HL-60 (cell line): ENCODE data around the gene CRABP2.

Experiments used
- GABPA ChIP-seq: IDR thresholded peaks from 2 replicates; pipeline ENCODE4 v1.6.1; 2012; ENCODE audit warnings: low read depth
- POLR2AphosphoS5 ChIP-seq: IDR thresholded peaks from 2 replicates; pipeline ENCODE4 v1.6.1; 2012; ENCODE audit warnings: low read depth
- REST ChIP-seq: IDR thresholded peaks from 2 replicates; pipeline ENCODE4 v1.6.1; 2012; ENCODE audit warnings: low read depth; ENCODE audit not compliant: insufficient replicate concordance
- SPI1 ChIP-seq: IDR thresholded peaks from 2 replicates; pipeline ENCODE4 v1.6.1; 2012; ENCODE audit warnings: low read depth, mild to moderate bottlenecking, borderline replicate concordance
- TF ChIP-seq, protein P1 (sequence below): IDR thresholded peaks from one replicate; pipeline ENCODE4 v1.5.1; 2011; ENCODE audit warnings: low read length, control low read depth, inconsistent platforms; ENCODE audit not compliant: insufficient read depth

DNA sequence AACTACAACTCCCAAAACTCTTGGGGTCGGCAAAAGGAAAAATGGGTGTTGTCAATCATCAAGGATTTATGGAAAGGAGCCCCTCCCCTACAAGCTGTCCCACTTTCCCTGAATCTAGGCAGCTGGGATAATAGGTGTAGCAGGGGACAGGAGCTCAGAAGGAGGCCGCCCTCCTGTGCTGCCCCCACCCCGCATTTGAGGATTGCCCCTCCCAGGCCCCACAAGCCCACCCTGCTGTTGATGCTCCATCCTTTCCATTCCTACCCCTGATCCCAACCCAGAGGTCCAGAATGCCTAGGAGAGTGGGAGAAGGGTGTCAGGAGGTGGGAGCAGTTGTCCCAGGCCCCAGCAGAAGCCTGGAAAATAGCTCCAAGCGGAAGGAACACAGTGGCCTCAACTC, 37.4 kb upstream of the CRABP2 start:
- TF ChIP-seq, protein P1, sequence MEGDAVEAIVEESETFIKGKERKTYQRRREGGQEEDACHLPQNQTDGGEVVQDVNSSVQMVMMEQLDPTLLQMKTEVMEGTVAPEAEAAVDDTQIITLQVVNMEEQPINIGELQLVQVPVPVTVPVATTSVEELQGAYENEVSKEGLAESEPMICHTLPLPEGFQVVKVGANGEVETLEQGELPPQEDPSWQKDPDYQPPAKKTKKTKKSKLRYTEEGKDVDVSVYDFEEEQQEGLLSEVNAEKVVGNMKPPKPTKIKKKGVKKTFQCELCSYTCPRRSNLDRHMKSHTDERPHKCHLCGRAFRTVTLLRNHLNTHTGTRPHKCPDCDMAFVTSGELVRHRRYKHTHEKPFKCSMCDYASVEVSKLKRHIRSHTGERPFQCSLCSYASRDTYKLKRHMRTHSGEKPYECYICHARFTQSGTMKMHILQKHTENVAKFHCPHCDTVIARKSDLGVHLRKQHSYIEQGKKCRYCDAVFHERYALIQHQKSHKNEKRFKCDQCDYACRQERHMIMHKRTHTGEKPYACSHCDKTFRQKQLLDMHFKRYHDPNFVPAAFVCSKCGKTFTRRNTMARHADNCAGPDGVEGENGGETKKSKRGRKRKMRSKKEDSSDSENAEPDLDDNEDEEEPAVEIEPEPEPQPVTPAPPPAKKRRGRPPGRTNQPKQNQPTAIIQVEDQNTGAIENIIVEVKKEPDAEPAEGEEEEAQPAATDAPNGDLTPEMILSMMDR = no peak
- TF ChIP-seq POLR2AphosphoS5 (no peak), REST (no peak), GABPA (no peak), SPI1 (no peak)
